IMR-90 (cell line): Measurements from ENCODE around the gene DNASE2. TPM values are rescaled to one million over a fixed set of nuclear protein-coding genes. Genes with fewer than 3 reads are reported as not detected.
A peak's percentile ranks its signal among the peaks of the same experiment; 100 is the strongest.

Experiments
- ATAC-seq: fragments of 200-7000 bp; cut with Tn5 transposase; 2 replicates; pipeline ENCODE4 v1.9.1; 2020; ENCODE audit warnings: low read depth, mild to moderate bottlenecking, moderate library complexity
- BruUV-seq: library from RNA; stranded (reverse); fragments of 400-500 nt; replicated peaks from 2 replicates; lab custom pipeline; 2021; lab: Mats Ljungman, UMichigan
- CTCF ChIA-PET: fragments of 300-600 bp; formaldehyde crosslinking; extraction: SDS; loops from one replicate; lab custom pipeline; 2021; ENCODE audit warnings: antibody characterized with exemption; lab: Yijun Ruan, JAX
- POLR2A ChIA-PET: fragments of 300-600 bp; sonication (Branson Sonifier 250); formaldehyde crosslinking; loops from one replicate; lab custom pipeline; 2022; ENCODE audit warnings: antibody characterized with exemption; ENCODE audit not compliant: unreplicated experiment; lab: Charles Lee
- DNase-seq: peaks from one replicate; pipeline ENCODE4 v3.0.0; 2013
- H2AFZ ChIP-seq: replicated peaks from 2 replicates; pipeline ENCODE3; 2013; ENCODE audit warnings: low read length, mild to moderate bottlenecking; ENCODE audit not compliant: poor library complexity
- H2AK5ac ChIP-seq: 2 replicates; pipeline ENCODE4 v1.6.1; 2013; ENCODE audit warnings: low read depth, low read length, inconsistent platforms
- H2AK9ac ChIP-seq: replicated peaks from 2 replicates; pipeline ENCODE3; 2013; ENCODE audit warnings: mild to moderate bottlenecking, low read depth, low read length, moderate library complexity; ENCODE audit not compliant: poor library complexity
- H2BK120ac ChIP-seq: 2 replicates; pipeline ENCODE4 v1.6.1; 2013; ENCODE audit warnings: low read depth, low read length, inconsistent platforms
- H2BK15ac ChIP-seq: 3 replicates; pipeline ENCODE4 v1.6.1; 2013; ENCODE audit warnings: low read depth, low read length, inconsistent platforms
- H2BK20ac ChIP-seq: 2 replicates; pipeline ENCODE4 v1.6.1; 2013; ENCODE audit warnings: low read depth, mild to moderate bottlenecking, inconsistent platforms, low read length, moderate library complexity
- H2BK5ac ChIP-seq: 2 replicates; pipeline ENCODE4 v1.6.1; 2013; ENCODE audit warnings: mild to moderate bottlenecking, low read depth, low read length, inconsistent platforms; ENCODE audit not compliant: poor library complexity, severe bottlenecking
- H3K14ac ChIP-seq: replicated peaks from 2 replicates; pipeline ENCODE4 v1.6.1; 2013; ENCODE audit warnings: low read depth, low read length, inconsistent platforms
- H3K18ac ChIP-seq: 2 replicates; pipeline ENCODE4 v1.6.1; 2013; ENCODE audit warnings: low read depth, low read length, control low read depth
- H3K23ac ChIP-seq: 2 replicates; pipeline ENCODE4 v1.6.1; 2013; ENCODE audit warnings: low read depth, low read length, inconsistent platforms
- H3K27ac ChIP-seq: 2 replicates; pipeline ENCODE4 v1.5.1; 2013; ENCODE audit warnings: mild to moderate bottlenecking, control low read depth, low read length; ENCODE audit not compliant: insufficient read depth
- H3K27me3 ChIP-seq: 2 replicates; pipeline ENCODE4 v1.6.1; 2013; ENCODE audit warnings: low read length; ENCODE audit not compliant: control insufficient read depth, insufficient read depth
- H3K36me3 ChIP-seq: 2 replicates; pipeline ENCODE4 v1.6.1; 2013; ENCODE audit warnings: low read length, mixed read lengths; ENCODE audit not compliant: control insufficient read depth, insufficient read depth
- H3K4ac ChIP-seq: 2 replicates; pipeline ENCODE4 v1.6.1; 2013; ENCODE audit warnings: low read depth, low read length, inconsistent platforms
- H3K4me1 ChIP-seq: 2 replicates; pipeline ENCODE4 v1.6.1; 2013; ENCODE audit warnings: low read length, mixed read lengths; ENCODE audit not compliant: control insufficient read depth, insufficient read depth
- H3K4me2 ChIP-seq: 2 replicates; pipeline ENCODE4 v1.6.1; 2013; ENCODE audit warnings: low read depth, mild to moderate bottlenecking, control low read depth, low read length, moderate library complexity
- H3K4me3 ChIP-seq: 2 replicates; pipeline ENCODE4 v1.5.1; 2013; ENCODE audit warnings: low read depth, mild to moderate bottlenecking, control low read depth, low read length, moderate library complexity; ENCODE audit not compliant: insufficient read depth
- H3K56ac ChIP-seq: 2 replicates; pipeline ENCODE4 v1.6.1; 2013; ENCODE audit warnings: low read length, inconsistent platforms; ENCODE audit not compliant: insufficient read depth; ENCODE audit errors: extremely low read depth
- H3K79me1 ChIP-seq, 2 experiments: 2 replicates each; pipeline ENCODE4 v1.6.1; 2013; ENCODE audit warnings: low read length in 2 of 2, inconsistent platforms in 1 of 2, low read depth in 1 of 2
- H3K9ac ChIP-seq: 2 replicates; pipeline ENCODE4 v1.6.1; 2013; ENCODE audit warnings: low read depth, low read length, control low read depth
- H3K9me1 ChIP-seq: 2 replicates; pipeline ENCODE4 v1.6.1; 2013; ENCODE audit warnings: low read length, inconsistent platforms; ENCODE audit not compliant: insufficient read depth
- H3K9me3 ChIP-seq: 2 replicates; pipeline ENCODE4 v1.6.1; 2013; ENCODE audit warnings: low read length; ENCODE audit not compliant: control insufficient read depth, insufficient read depth
- H4K20me1 ChIP-seq: 2 replicates; pipeline ENCODE4 v1.6.1; 2013; ENCODE audit warnings: low read length, inconsistent platforms; ENCODE audit not compliant: insufficient read depth
- H4K5ac ChIP-seq: 2 replicates; pipeline ENCODE4 v1.6.1; 2013; ENCODE audit warnings: mild to moderate bottlenecking, low read depth, low read length, control low read depth
- H4K8ac ChIP-seq, 2 experiments: 2 replicates each; pipeline ENCODE4 v1.6.1; 2013; ENCODE audit warnings: low read depth in 2 of 2, low read length in 2 of 2, control low read depth in 1 of 2, inconsistent platforms in 1 of 2
- H4K91ac ChIP-seq: 2 replicates; pipeline ENCODE4 v1.6.1; 2013; ENCODE audit warnings: low read depth, low read length, inconsistent platforms; ENCODE audit not compliant: insufficient read depth
- CEBPB ChIP-seq: IDR thresholded peaks from 2 replicates; pipeline ENCODE4 v1.6.1; 2012; ENCODE audit warnings: low read depth, low read length, improper control_type of control experiment
- CHD1 ChIP-seq: IDR thresholded peaks from 2 replicates; pipeline ENCODE4 v1.6.1; 2012; ENCODE audit warnings: low read depth, low read length, improper control_type of control experiment
- ELK1 ChIP-seq: fragments of 150-350 bp; IDR thresholded peaks from 2 replicates; pipeline ENCODE4 v1.6.1; 2016; ENCODE audit warnings: low read depth, mild to moderate bottlenecking, low read length, moderate library complexity, borderline replicate concordance
- FOS ChIP-seq: fragments of 150-350 bp; IDR thresholded peaks from 2 replicates; pipeline ENCODE4 v1.6.1; 2016; ENCODE audit warnings: low read depth, low read length
- NFE2L2 ChIP-seq: fragments of 150-350 bp; IDR thresholded peaks from 2 replicates; pipeline ENCODE4 v1.6.1; 2016; ENCODE audit warnings: low read depth, mild to moderate bottlenecking, low read length
- POLR2A ChIP-seq: IDR thresholded peaks from 2 replicates; pipeline ENCODE4 v1.6.1; 2012; ENCODE audit warnings: mild to moderate bottlenecking, low read depth, low read length
- RAD21 ChIP-seq: IDR thresholded peaks from 2 replicates; pipeline ENCODE4 v1.6.1; 2012; ENCODE audit warnings: low read length, improper control_type of control experiment
- RCOR1 ChIP-seq: IDR thresholded peaks from 2 replicates; pipeline ENCODE4 v1.6.1; 2012; ENCODE audit warnings: mild to moderate bottlenecking, low read length, improper control_type of control experiment; ENCODE audit not compliant: insufficient replicate concordance
- SMC3 ChIP-seq: fragments of 150-350 bp; IDR thresholded peaks from 2 replicates; pipeline ENCODE4 v1.6.1; 2016; ENCODE audit warnings: low read depth, mild to moderate bottlenecking, antibody characterized with exemption, low read length, moderate library complexity
- WGBS, 2 experiments: methylation state at CpG; one replicate each; pipeline versions ENCODE4 v1.1.5 to v1.1.7; 2013; ENCODE audit warnings: missing lambda C conversion rate in 2 of 2; ENCODE audit not compliant: insufficient read length in 1 of 2; ENCODE audit errors: extremely low coverage in 2 of 2; 5-methylcytosine and 5-hydroxymethylcytosine counted together
- dilution Hi-C: fragments of 300-500 bp; cut with HindIII; formaldehyde crosslinking; loops from one replicate; pipeline ENCODE4 v1.14.3; 2018; ENCODE audit warnings: low sequenced_read_pairs; ENCODE audit not compliant: unreplicated experiment
- in situ Hi-C: fragments of 300-500 bp; cut with MboI; formaldehyde crosslinking; loops from 3 replicates; pipeline ENCODE4 v1.14.3; 2019; ENCODE audit warnings: low sequenced_read_pairs, inconsistent platforms, mixed read lengths
- intact Hi-C: fragments of 100-400 bp; cut with micrococcal nuclease; formaldehyde crosslinking; loops from 2 replicates; pipeline ENCODE4 v1.10.0; 2022
- polyA plus RNA-seq, 3 experiments: library from polyadenylated mRNA; depleted of rRNA; stranded (reverse); fragments of >200 nt; gene quantifications; 2 replicates each; pipeline ENCODE4 v1.2.3, GENCODE V29; 2012; ENCODE audit warnings: low replicate concordance in 1 of 3
- total RNA-seq: library from RNA; depleted of rRNA; stranded (reverse); fragments of >200 nt; gene quantifications from 2 replicates; pipeline ENCODE4 v1.2.3, GENCODE V29; 2012
- TF ChIP-seq, protein P1 (sequence below): conservative IDR thresholded peaks from 2 replicates; pipeline ENCODE4 v1.5.1; 2012; ENCODE audit warnings: mild to moderate bottlenecking, low read depth, low read length, improper control_type of control experiment
- TF ChIP-seq, protein P2 (sequence below): fragments of 150-350 bp; IDR thresholded peaks from 2 replicates; pipeline ENCODE4 v1.6.1; 2017; ENCODE audit warnings: mild to moderate bottlenecking, antibody characterized with exemption, low read length, low read depth

The DNASE2 gene
- total and polyA plus RNA-seq, 2 of the 4 experiments (the other 2 are of a cell fraction), result 9.5 to 31.1 TPM

DNA sequence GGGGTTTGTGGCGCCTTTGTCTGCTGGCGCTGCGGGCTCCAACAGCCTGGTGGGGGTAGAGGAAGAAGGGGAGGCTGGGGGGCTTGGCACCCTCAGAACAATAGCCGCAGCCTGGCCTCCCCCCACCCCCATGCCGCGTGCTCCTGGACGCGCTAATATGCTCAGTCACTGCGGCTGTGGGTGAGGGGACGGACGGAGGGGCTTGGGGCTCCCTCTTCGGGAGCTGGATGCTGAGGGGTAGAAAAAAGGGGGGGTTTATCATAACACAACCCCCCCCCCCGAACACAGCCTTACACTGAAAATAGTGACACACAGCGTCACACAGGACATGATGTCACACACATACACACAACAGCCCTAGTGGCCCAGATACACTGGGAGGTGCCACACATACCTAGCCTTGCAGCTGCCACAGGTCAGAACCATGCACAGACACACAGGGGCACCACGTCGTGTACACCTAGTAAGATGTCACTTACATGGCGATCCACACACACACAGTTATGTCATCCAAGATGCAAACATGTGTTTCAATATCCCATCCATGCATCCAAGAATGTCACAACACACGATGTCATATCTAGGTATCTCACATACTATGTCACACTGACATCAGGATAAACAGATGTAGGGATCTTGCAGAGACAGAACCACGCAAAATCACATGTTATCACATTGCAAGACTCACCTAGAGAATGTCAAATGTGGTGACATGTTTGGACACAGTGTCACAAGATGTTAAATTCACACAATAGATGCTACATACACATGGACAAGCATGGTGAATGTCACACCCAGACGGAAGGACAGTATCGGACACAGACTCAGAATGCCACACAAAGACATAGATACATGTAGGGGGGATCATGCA lies 42.1 kb downstream of the DNASE2 start:
- POLR2A ChIA-PET, result no interaction called here
- Histone ChIP-seq H3K18ac (no peak overlapping the region), H3K4me3 (no peak overlapping the region), H3K4me2 (no peak overlapping the region), H4K8ac (no peak overlapping the region), H2AK5ac (no peak overlapping the region), H4K20me1 (peaks cover 11% of the 10 kb centered on the region), H4K5ac (no peak overlapping the region), H2AK9ac (no peak overlapping the region), H3K4me1 (peaks cover 4% of the 10 kb centered on the region; the same call in 1 of the 2 replicates), H2BK20ac (no peak overlapping the region), H3K56ac (no peak overlapping the region), H2BK120ac (no peak overlapping the region), H3K27ac (no peak overlapping the region), H3K9ac (no peak overlapping the region), H3K23ac (peak overlapping the region; percentile 5; the same call in 1 of the 2 replicates), H3K36me3 (no peaks in the 10 kb centered on the region), H2BK5ac (no peak overlapping the region), H2AFZ (no peak overlapping the region), H4K91ac (no peak overlapping the region), H3K27me3 (peaks cover 65% of the 10 kb centered on the region), H3K9me1 (peaks cover 8% of the 10 kb centered on the region; the same call in 1 of the 2 replicates), H3K4ac (no peak overlapping the region), H2BK15ac (no peak overlapping the region), H3K79me1 (no peaks in the 10 kb centered on the region), H3K9me3 (no peaks in the 10 kb centered on the region; the same call in 1 of the 2 replicates), H3K14ac (no peak overlapping the region)
- no peak for ATAC-seq
- DNase-seq, result no peak
- in situ Hi-C loops, result loop anchor here (5.0 kb wide), 1 partner anchor 67 kb away; no protein-coding TSS in a partner anchor
- no CpG with 5 or more reads among the region's 21 CpGs for WGBS, 2 experiments
- CTCF ChIA-PET, result interaction anchor here (0.6 kb wide), 1 partner anchor 82 kb away, joined by 4 read pairs; no protein-coding TSS in a partner anchor
- intact Hi-C loops, result no loop called here
- dilution Hi-C loops, result no loop called here
- TF ChIP-seq CHD1, result no peak
- no peak for TF ChIP-seq RAD21
- no peak for TF ChIP-seq POLR2A
- no peak for TF ChIP-seq NFE2L2
- TF ChIP-seq, protein P1, sequence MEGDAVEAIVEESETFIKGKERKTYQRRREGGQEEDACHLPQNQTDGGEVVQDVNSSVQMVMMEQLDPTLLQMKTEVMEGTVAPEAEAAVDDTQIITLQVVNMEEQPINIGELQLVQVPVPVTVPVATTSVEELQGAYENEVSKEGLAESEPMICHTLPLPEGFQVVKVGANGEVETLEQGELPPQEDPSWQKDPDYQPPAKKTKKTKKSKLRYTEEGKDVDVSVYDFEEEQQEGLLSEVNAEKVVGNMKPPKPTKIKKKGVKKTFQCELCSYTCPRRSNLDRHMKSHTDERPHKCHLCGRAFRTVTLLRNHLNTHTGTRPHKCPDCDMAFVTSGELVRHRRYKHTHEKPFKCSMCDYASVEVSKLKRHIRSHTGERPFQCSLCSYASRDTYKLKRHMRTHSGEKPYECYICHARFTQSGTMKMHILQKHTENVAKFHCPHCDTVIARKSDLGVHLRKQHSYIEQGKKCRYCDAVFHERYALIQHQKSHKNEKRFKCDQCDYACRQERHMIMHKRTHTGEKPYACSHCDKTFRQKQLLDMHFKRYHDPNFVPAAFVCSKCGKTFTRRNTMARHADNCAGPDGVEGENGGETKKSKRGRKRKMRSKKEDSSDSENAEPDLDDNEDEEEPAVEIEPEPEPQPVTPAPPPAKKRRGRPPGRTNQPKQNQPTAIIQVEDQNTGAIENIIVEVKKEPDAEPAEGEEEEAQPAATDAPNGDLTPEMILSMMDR, result no peak
- TF ChIP-seq, protein P2, sequence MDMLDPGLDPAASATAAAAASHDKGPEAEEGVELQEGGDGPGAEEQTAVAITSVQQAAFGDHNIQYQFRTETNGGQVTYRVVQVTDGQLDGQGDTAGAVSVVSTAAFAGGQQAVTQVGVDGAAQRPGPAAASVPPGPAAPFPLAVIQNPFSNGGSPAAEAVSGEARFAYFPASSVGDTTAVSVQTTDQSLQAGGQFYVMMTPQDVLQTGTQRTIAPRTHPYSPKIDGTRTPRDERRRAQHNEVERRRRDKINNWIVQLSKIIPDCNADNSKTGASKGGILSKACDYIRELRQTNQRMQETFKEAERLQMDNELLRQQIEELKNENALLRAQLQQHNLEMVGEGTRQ, result no peak
- no peak for TF ChIP-seq CEBPB
- TF ChIP-seq FOS, result no peak
- no peak for TF ChIP-seq RCOR1
- TF ChIP-seq SMC3, result no peak
- no peak for TF ChIP-seq ELK1
- BruUV-seq, result no TSS peak
